DMS153 treated with DMSO at 0.1 percent for 48 hours (cell line): ENCODE measurements around the gene COPS7A.
A peak's percentile ranks its signal among the peaks of the same experiment; 100 is the strongest.

Source experiments
- DNase-seq: peaks from one replicate; lab custom pipeline; 2025; ENCODE audit not compliant: unreplicated experiment; lab: John Stamatoyannopoulos, UW

The COPS7A gene, protein sequence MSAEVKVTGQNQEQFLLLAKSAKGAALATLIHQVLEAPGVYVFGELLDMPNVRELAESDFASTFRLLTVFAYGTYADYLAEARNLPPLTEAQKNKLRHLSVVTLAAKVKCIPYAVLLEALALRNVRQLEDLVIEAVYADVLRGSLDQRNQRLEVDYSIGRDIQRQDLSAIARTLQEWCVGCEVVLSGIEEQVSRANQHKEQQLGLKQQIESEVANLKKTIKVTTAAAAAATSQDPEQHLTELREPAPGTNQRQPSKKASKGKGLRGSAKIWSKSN

DNA sequence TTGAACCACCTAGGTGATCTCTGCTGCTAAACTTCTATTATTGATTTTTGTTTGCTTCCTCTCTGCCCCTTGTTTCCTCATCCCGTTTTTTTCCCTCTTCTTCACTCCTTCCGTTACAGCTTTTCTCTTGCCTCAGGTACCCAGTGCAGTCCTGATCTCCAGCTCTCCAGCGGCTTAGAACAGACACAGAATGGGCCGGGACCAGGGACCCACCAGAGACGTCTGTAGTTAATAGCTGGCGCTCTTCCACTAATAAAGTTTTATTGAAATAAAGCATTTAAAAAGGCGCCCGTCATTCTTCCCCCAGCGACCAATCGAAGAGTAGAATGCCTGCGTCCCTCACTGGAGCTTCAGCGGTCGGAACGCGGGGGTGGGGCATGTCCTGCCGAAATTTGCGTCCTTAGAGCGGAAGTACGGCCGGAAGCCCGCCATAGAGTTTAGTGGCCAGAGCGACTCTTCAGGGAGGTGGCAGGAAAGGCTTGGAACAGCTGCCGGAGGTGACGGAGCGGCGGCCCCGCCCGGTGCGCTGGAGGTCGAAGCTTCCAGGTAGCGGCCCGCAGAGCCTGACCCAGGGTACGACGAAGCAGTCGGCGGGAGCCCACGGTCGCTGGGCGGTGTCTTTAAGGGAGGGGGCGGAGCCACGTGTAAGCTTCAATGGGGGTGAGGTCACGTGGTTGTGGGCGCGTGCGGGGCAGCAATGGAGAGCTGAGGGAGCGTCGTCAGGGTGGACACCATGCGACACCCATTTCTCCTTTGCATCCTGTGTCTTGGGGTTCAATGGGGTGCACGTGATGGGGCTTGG is at the start of gene COPS7A:
COPS7A (plus strand) TSS at position 440 of the 802 bp plus-strand sequence. CDS start 611 bp downstream, outside the sequence.
- peak; percentile 98 for DNase-seq

DNA sequence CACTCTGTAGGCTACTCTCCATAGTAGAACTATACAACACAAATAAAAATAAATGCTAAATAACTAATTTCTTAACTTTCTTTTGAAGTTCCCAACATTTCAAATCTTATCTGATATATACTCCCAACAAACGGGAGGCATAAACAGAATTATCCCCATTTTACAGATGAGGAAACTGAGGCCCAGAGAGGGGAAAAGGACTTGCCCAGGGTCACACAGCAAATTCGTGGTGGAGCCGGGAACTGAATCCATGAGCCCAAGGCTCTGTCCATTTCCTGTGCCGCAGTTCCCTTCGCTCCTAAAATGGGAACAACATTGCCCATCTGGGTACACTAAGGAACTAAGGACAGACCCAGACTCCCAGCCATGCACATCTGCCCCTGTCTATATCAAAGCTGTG is 46.9 kb upstream of the COPS7A start:
- DNase-seq = no peak

DNA sequence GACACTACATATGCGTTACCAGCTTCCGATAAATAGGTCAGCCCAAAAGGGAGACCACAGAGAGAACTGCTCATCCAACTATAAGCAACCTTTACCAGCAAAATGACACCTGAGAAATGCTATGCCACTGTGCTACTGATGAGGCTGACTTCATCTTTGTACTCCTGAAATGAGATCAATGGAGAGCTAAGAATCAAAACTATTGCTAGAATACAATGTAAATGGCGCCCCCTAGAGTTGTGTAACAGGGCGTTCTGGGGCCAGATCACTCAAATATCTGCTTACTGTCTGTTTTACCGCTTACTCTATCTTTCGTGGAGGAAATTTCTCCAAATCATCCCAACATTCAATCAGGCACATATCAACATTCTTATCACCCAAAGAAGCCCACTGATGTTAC is 39.2 kb upstream of the COPS7A start:
- DNase-seq = peak; percentile 7

DNA sequence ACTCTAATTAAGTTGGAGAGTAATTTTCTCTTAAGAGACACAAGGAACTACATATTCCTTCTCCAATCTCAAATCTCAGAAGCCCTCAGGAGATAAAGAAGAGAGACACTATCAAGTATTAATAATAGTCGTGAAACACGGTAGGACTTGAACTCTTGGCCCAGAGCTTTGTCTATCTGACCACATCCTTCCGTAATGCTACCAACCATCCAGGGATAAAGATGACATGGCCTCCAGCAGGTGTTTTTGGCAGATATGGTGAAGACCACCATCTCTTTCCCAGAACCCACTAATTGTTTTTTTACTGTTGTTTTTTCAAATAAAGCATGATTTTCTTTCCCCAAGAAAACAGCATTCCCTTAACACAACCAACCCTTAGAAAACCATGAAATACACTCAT is 38.0 kb upstream of the COPS7A start:
- DNase-seq = no peak

DNA sequence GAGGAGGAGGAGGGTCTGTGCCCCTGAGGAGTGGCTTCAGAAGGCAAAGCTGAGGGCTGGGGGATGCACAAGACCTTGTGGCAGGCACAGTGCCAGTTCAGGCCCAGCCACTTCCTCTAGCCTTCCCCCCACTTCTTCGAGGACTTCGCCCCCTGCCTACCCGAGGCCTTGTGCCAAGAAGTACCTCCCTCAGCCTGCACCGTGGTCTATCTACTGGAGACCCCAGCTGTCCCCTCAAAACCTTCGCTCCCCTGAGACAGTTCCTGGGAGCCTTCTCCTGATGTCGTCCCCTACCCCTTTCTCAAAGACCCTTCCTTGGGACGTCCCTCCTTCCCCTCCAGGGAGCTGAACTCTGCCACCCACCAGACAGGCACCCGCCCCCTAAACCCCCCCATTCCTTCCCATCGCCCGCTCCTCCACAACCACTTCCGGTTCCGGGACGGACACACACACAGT is 35.3 kb upstream of the COPS7A start:
- no peak for DNase-seq

DNA sequence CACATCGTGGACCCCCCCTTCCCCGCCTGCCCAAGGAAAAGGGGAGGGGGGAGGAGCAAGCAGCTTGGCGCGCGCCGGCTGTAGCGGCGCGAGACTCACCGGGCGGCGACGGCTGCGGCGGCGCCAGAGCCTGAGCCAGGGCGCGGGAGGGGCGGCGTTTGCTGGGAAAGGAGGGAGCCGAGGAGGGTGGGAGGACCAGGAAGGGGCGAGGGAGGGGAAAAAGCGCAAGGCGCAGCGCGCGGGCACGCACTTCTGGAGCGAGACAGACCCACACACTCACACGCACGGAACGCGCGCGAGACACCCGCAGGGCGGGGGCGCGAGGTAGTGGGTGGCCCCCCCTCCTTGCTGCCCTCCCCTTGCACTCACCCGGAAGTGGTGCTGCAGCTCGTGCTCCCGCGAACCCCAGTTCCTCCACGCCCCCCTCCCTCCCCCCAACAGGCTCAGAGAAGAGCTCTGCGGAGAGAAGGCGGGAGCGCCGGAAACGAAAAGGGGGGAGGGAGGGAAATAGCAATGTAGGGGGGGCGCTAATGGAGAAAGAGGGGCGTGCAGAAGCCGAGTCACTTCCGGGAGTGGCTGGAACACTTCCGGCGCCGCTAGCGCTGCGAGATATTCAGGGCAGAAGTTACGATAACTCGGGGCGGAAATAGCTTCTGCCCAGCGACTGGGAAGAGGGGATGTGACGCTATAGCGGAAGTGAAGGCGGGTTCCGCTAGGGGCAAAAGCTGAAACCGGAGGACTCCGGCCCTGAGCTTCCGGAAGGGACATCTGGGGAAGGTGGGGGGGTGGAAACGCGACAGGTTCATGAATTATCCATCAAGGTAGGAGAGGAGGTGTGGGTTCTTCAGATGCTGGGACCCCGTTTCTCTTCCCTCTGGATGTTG is 34.6 kb upstream of the COPS7A start, which contains the start of gene ZNF384:
ZNF384 (minus strand) TSS at position 377 of the 884 bp plus-strand sequence. CDS start 9,855 bp downstream, outside the sequence.
- DNase-seq = peak; percentile 96

DNA sequence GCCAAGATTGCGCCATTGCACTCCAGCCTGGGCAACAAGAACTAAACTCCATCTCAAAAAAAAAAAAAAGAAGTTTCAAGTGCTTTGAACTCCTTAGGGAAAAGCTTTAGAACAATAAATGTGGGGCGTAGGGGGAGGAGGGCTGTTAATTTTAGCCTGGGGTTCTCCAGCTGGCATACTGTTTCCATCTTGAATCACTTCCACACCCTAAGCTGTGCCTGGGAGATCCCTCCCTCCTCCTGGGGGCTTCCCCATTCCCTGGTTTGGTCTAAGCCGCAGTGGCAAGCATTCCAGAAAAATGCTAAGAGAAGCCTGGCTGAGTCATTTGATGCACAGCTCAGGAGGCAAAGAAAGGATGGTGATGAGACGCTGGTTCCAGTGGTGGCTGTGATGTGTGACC is 32.4 kb upstream of the COPS7A start:
- no peak for DNase-seq

DNA sequence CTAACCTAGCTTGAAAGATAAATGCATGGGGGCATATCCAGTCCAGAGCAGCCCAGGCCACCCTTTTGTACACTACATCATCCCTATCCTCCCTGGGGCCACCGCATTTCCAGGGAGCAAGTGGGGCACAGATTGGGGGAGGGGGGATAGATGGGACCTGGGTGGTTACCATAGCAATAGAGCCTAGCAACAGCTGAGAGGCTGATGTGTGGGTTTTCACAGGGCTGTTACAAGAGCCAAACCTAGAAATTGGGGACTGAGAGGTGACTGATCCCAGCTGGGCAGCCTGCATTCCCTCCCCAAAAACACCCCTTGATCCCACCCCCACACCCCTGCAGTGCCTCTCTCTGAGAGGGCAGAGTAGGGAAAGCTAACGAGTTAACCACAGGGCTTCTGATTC is 31.0 kb upstream of the COPS7A start:
- DNase-seq = no peak

DNA sequence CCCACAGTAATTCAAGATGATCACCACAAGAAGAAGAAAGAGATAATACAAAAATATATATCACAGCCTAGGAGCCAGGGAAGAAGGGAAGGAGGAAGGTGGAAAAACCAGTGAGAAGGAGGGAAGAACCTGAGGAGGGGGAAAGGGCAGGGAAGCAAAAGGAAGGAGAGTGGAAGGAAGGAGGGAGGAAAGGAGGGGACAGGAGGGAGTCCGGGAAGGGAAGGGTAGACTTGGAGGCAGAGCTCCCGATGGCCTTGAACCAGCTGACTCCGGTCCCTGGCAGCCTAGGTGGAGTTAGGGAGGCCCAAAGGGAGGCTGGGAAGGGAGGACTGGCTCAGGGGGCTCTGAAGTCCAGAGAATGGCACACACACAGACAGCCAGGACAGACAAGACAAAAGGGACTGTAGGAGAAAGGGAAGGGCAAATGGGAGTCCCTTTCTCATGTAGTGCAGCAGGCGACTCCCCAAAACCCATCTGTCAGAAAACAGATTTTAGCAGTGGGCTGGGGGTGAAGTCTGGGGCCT is 30.0 kb upstream of the COPS7A start:
- DNase-seq = no peak

DNA sequence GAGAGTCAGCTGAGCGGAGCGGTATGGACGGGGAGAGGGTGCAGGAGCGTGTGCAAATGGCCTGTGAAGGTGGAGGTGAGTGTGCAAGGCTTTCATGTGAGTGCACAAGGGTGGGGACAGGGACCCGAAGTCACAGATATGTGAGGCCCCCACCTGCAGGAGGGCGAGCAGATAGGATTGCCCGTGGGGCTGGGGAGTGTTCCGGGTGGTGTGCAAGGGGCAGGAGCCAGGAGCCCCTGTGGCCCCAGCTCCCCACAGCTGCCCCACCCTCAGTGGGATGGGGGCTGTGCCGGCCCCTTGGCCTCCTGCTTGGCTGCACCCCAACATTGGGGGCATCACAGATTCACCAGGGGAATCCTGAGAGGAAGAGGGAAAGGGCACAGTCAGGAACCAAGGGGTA is 29.1 kb upstream of the COPS7A start:
- DNase-seq = no peak

DNA sequence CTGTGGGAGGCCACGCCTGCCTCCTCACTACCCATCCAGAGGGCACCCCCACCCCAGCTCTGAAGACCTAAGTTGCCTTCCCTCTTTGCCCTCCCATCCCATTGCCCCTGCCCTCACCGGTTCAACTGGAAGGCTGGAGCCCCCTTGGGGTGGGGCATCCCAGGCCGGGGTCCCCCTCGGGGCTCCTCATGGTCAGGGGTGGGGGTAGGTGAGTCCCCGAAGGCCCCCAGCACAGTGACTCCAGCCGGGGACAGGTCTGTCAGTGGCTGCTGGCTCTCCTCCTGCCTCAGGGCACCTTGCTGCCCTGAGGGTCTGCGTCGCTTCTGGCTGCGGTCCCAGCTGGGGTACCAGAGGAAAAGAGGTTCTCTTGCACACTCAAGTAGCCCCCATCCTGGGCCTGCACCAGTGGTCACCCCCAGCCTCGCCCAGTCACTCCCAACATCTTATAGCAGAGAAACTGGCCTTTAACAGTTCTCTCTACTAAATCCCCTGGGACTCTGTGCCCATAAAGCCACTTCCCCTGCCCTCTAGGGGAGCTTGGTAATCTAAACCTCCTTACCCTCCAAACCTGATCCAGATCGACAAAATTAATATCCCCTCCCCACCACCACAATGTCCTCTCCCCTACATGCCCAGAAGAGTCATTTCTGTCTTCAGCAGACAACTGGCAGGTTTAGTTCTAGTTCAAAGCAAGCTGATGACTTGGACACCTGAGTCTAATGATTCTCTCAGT is 28.4 kb upstream of the COPS7A start:
- no peak for DNase-seq

DNA sequence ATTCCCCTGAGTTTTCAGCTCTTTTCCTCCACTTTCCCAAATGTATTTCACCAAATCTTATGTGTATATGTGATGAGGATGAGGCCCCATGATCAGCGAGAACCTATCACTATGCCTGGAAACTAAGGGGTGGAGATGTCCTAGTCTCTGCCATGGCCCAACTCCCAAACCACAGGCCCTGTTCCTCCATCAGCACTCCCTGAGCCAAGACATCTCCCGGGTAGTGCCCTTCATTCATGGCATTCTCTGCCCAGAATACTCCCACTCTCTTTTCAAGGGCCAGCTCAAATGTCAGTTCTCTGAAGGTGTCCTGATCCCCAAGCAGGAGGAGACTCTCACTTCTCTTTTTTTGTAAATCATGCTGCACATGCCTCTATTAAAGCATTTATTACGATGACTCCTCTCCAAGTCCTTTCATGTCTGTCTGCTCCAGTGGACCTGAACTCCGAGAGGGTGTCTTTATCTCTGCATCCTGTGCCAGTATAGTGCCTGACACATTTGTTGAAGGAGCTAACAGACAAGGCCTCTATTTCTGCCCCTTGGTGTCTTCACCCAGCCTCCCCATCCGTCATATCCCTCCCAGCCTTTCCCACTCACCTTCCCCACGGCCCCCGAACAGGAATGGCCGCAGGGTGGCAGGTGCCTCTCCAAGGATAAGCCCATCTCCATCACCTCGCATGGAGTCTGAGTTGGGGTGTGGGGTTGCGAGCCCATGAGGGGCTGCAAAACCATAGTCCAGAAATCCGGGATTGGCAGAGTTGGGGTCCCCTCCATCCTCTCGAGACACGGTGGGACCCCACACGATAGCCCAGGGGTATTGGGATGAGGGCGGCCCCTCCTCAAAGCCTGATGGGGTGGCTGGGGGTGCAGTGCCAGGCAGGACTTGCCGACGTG is 26.9 kb upstream of the COPS7A start:
- no peak for DNase-seq

DNA sequence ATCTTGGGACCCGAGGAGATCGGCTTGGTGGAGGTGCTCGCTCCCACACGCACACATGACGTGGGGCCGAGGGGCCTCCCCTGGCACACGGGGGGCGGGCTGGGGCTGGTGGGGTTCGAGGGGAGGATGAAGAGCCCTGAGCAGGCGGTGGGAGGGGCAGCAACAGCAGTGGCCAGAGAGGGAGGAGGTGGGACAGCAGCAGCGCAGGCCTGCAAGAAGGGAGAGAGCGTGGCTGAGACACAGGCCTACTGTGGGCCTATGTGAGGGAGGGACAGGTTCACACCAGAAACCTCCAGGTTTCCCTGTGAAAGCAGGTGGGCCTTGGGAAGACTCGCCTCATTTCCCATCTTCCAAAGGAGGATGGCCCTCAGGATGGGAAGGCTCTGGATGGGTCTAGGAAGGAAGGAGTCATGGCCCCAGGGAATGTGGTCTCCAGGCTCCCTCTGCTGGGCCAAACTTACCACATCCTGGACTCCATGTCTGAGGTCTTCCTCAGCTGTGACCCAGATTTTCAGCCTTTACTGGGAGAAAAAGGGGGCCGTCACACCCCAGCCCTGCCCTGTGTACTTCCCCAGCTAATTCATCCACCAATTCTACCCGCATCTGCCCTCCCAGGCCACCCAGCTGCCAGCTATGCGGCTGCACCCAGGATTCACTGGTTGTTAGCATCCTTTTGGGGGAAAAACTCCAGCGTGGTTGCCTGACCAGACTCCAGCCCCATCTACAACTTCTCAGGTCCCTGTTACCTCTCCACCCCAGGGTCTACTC is 26.1 kb upstream of the COPS7A start:
- DNase-seq = peak; percentile 39

DNA sequence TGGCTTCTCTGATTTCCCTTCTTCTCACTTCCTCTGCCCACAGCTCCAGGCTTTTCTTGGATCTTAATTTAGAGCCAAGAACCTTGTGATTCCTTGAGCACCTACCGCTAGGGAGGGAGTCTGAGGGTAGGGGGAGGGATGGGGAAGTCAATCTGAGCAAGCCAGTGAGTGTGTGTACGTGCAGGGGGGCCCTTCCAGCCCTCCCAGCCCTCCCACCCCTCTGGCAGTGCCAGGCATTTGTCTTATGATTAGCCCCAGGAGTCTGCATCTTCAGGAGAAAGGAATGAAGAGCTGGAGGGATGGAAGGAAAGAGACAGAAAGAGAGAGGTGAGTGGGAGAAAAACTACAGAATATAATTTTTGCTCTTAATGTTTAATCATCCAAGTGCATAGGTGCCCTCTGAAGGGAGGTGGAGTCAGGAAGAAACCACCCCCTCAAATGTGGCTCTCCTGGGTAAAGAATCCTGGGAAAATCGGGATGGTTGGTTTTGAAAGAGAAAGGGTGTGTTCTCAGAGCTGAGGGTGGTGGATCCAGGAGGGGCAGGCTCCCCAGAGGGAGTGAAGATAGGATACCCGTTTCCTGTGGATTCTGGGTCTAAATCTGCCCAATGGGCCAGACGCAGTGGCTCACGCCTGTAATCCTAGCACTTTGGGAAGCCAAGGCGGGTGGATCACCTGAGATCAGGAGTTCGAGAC is 25.3 kb upstream of the COPS7A start:
- DNase-seq = no peak

DNA sequence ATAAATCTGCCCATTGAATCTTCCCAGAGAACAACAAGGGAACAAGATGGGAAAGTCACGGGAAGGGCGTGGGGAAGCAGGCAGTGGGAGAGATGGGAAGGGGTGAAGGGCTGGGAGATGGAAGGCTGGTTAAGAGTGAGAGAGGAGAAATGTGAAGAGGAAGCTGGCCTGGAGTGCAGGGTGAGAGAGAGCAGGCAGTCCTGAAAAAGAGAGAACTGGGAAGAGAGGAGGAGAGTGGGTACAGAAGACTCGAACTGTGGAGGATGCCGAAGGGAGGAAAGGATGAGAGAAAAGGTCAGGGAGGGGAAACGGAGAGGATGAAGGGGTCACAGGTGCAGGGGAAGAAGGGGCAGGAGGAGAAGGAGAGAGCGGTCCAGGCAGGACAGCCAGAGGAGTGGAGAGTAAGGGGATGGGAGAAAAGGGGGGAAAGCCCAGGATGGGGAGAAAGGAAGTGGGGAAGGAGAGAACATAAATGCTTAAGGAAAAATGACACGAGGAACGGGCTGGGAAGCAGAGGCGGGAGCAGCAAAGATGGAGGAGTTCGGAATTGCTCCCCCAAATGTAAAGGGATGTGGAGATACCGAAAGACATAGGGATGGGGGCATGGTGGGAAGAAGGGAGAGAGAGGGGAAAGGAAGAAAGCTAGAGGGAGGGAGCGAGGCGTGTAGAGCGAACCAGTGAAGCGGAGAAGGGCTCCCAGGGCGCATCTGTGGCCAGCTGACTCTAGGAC is 24.4 kb upstream of the COPS7A start:
- no peak for DNase-seq

DNA sequence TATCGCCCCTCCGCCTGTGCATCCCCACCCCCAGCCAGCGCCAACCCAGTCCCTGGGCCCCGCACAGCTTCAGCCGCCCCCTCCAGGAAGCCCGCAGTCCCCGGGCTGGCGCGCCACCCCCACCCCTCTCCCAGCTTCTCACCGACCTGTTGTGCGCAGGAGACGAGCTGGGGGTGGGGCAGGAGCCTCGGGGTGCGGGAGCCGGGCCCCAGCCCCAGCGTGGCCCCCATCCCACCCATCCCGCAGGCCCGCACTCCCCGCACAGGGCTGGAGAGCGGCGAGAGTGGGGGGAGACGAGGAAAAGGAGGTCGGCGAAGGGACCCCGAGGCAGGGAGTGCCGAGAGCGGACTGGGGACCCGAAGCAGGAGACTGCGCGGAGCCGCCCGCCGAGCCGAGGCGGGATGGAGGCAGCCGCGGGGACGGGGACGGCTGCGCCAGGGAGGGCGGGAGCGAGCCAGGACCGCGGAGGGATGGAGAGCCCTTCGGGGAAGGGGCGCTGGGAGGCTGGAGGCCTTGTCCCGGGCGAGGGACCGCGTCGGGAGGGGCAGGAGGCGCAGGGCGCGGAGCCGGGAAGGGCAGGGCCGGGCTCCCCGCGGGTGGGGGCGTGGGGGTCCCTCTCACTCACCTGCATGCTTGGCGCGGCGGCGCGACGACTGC is 23.7 kb upstream of the COPS7A start:
- no peak for DNase-seq

DNA sequence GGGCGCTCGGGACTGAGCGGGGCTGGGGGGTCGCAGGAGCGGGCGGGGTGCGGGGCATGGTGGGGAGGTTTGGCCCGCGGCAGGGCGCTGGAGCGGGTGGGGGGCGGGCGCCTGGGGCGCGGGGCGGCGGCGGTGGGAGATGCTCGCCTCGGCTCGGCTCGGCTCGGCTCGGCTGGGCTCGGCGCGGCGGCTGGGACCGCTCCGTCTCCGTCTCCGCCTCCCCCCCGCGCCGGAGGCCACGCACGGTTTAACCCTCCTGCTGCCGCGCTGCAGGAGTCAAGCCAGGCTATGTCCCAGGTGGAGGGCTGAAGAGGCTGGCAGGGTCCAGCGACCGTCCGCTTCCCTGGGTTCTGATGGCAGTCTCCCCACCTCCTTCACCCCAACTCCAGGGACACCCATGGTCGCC is 23.2 kb upstream of the COPS7A start, which contains the start of gene PIANP:
PIANP (minus strand) TSS at position 170 of the 406 bp plus-strand sequence. CDS start 2,754 bp downstream, outside the sequence.
- DNase-seq = no peak
